A549 (cell line): Measurements from ENCODE around the gene IHH. TPM values are rescaled to one million over a fixed set of nuclear protein-coding genes. Genes with fewer than 3 reads are reported as not detected.

ENCODE experiments used
- ATAC-seq, 2 experiments: fragments of 200-7000 bp in 1 of 2; fragments of >200 bp in 1 of 2; cut with Nextera tagmentation in 1 of 2; cut with Tn5 transposase in 1 of 2; 3 replicates each; pipeline versions ENCODE4 v1.8.0 to v1.9.1; 2018 to 2020; ENCODE audit warnings: mild to moderate bottlenecking in 1 of 2, moderate library complexity in 1 of 2
- CTCF ChIA-PET: fragments of 300-600 bp; sonication (Branson Sonifier 250); formaldehyde crosslinking; extraction: SDS; loops from one replicate; lab custom pipeline; 2021; ENCODE audit warnings: antibody characterized with exemption, inconsistent platforms; lab: Yijun Ruan, JAX
- POLR2A ChIA-PET: fragments of 350-600 bp; formaldehyde crosslinking; extraction: SDS; loops from one replicate; lab custom pipeline; 2021; ENCODE audit warnings: antibody characterized with exemption, inconsistent platforms; lab: Yijun Ruan, JAX
- DNase-seq, 2 experiments: peaks; one replicate each; pipeline versions ENCODE4 v3.0.0 to v3.0.0-alpha.2; 2011 to 2016; ENCODE audit warnings: low read depth in 1 of 2, low spot score in 1 of 2
- FAIRE-seq: peaks from 2 replicates; lab custom pipeline; 2011; peaks lifted over from hg19 to GRCh38; lab: Jason Lieb, UNC
- H3K27ac ChIP-seq, 2 experiments: fragments of >200 bp; sonication (Bioruptor Twin); formaldehyde crosslinking; 3 replicates each; pipeline ENCODE4 v1.5.1; 2016 to 2017
- H3K4me1 ChIP-seq: fragments of >200 bp; sonication (Bioruptor Twin); formaldehyde crosslinking; 3 replicates; pipeline ENCODE4 v1.6.1; 2016
- H3K4me2 ChIP-seq: fragments of >200 bp; sonication (Bioruptor Twin); formaldehyde crosslinking; 3 replicates; pipeline ENCODE4 v1.6.1; 2016
- H3K4me3 ChIP-seq: fragments of >200 bp; sonication (Bioruptor Twin); formaldehyde crosslinking; 3 replicates; pipeline ENCODE4 v1.5.1; 2016
- H3K9me3 ChIP-seq: fragments of >200 bp; sonication (Bioruptor Twin); formaldehyde crosslinking; 3 replicates; pipeline ENCODE4 v1.6.1; 2016
- ATOH8 ChIP-seq: fragments of 250-450 bp; sonication (Bioruptor Pico); IDR thresholded peaks from 2 replicates; pipeline ENCODE4 v1.5.0; 2020; ENCODE audit warnings: low read depth, mild to moderate bottlenecking, moderate library complexity
- BCL3 ChIP-seq: fragments of >200 bp; sonication (Bioruptor Twin); formaldehyde crosslinking; IDR thresholded peaks from 3 replicates; pipeline ENCODE4 v1.6.1; 2016
- CTCF ChIP-seq: fragments of >200 bp; sonication (Bioruptor Twin); formaldehyde crosslinking; IDR thresholded peaks from 3 replicates; pipeline ENCODE4 v1.5.1; 2016
- EHF ChIP-seq: fragments of 250-450 bp; sonication (Bioruptor Pico); IDR thresholded peaks from 2 replicates; pipeline ENCODE4 v1.5.0; 2020; ENCODE audit warnings: mild to moderate bottlenecking
- EHMT2 ChIP-seq: fragments of 200-600 bp; sonication (generic); IDR thresholded peaks from 2 replicates; pipeline ENCODE4 v1.6.1; 2016; ENCODE audit warnings: antibody characterized with exemption, low read depth, mild to moderate bottlenecking, moderate library complexity
- EP300 ChIP-seq, 2 experiments: fragments of >200 bp; sonication (Bioruptor Twin); formaldehyde crosslinking; IDR thresholded peaks; 2 replicates in 1 of 2; 3 replicates in 1 of 2; pipeline ENCODE4 v1.6.1; 2016 to 2017
- FOSB ChIP-seq: fragments of 250-450 bp; sonication (Bioruptor Pico); IDR thresholded peaks from 2 replicates; pipeline ENCODE4 v1.5.0; 2020; ENCODE audit warnings: mild to moderate bottlenecking, moderate library complexity
- FOSL2 ChIP-seq, 2 experiments: fragments of 450-650 bp in 1 of 2; fragments of >200 bp in 1 of 2; sonication (Bioruptor Twin) in 1 of 2; formaldehyde crosslinking; IDR thresholded peaks; 2 replicates each; pipeline versions ENCODE4 v1.5.0 to v1.6.1; 2016 to 2020; ENCODE audit warnings: mild to moderate bottlenecking in 1 of 2, moderate library complexity in 1 of 2
- HEYL ChIP-seq: fragments of 250-450 bp; sonication (Bioruptor Pico); IDR thresholded peaks from 2 replicates; pipeline ENCODE4 v1.8.0; 2021; ENCODE audit warnings: mild to moderate bottlenecking, moderate library complexity
- HOXA7 ChIP-seq: fragments of 250-450 bp; sonication (Bioruptor Pico); IDR thresholded peaks from 2 replicates; pipeline ENCODE4 v1.5.0; 2020; ENCODE audit warnings: mild to moderate bottlenecking, moderate library complexity
- HOXB13 ChIP-seq: fragments of 250-450 bp; sonication (Bioruptor Pico); IDR thresholded peaks from 2 replicates; pipeline ENCODE4 v1.5.0; 2020; ENCODE audit warnings: low read depth, mild to moderate bottlenecking, moderate library complexity
- JUN ChIP-seq, 2 experiments: fragments of >200 bp; sonication (Bioruptor Twin); formaldehyde crosslinking; IDR thresholded peaks; 2 replicates in 1 of 2; 3 replicates in 1 of 2; pipeline ENCODE4 v1.6.1; 2016 to 2017
- MAZ ChIP-seq: fragments of 150-350 bp; IDR thresholded peaks from 2 replicates; pipeline ENCODE4 v1.6.1; 2014; ENCODE audit warnings: antibody characterized with exemption, low read depth, low read length, borderline replicate concordance
- NFE2L2 ChIP-seq: fragments of 150-350 bp; conservative IDR thresholded peaks from 2 replicates; pipeline ENCODE4 v1.6.1; 2014; ENCODE audit warnings: low read length
- PHF8 ChIP-seq: fragments of 200-600 bp; sonication (generic); IDR thresholded peaks from 2 replicates; pipeline ENCODE4 v1.6.1; 2016; ENCODE audit warnings: low read depth, mild to moderate bottlenecking, antibody characterized with exemption, moderate library complexity, borderline replicate concordance
- RARB ChIP-seq: fragments of 250-450 bp; sonication (Bioruptor Pico); IDR thresholded peaks from 2 replicates; pipeline ENCODE4 v1.8.0; 2021; ENCODE audit warnings: mild to moderate bottlenecking, moderate library complexity
- REST ChIP-seq: fragments of 200-600 bp; sonication (generic); IDR thresholded peaks from 2 replicates; pipeline ENCODE4 v1.6.1; 2016; ENCODE audit warnings: antibody characterized with exemption, mild to moderate bottlenecking, moderate library complexity
- SMC3 ChIP-seq: fragments of >200 bp; sonication (Bioruptor Twin); formaldehyde crosslinking; IDR thresholded peaks from 3 replicates; pipeline ENCODE4 v1.6.1; 2018; ENCODE audit warnings: inconsistent platforms
- USF2 ChIP-seq: fragments of 450-650 bp; IDR thresholded peaks from 2 replicates; pipeline ENCODE4 v1.6.1; 2014; ENCODE audit warnings: antibody characterized with exemption
- ZC3H11A ChIP-seq: fragments of 450-650 bp; IDR thresholded peaks from 2 replicates; pipeline ENCODE4 v1.6.1; 2014; ENCODE audit warnings: antibody characterized with exemption, mild to moderate bottlenecking
- ZFP36 ChIP-seq: fragments of 450-650 bp; IDR thresholded peaks from 2 replicates; pipeline ENCODE4 v1.6.1; 2014; ENCODE audit warnings: borderline replicate concordance; ENCODE audit not compliant: partially characterized antibody
- WGBS: methylation state at CpG from one replicate; pipeline ENCODE4 v1.1.6; 2017; ENCODE audit errors: missing lambda C conversion rate; 5-methylcytosine and 5-hydroxymethylcytosine counted together
- polyA plus RNA-seq, 4 experiments: library from polyadenylated mRNA; depleted of rRNA in 3 of 4; stranded (reverse); fragments of >200 nt; fragmentation: RNase III in 1 of 4; extraction: RNeasy Plus Mini Kit Qiagen cat#74134 plus additional on column Dnase treatment in 1 of 4; gene quantifications; 2 replicates in 3 of 4; 3 replicates in 1 of 4; pipeline ENCODE4 v1.2.3, GENCODE V29; 2011 to 2017
- TF ChIP-seq, protein P1 (sequence below): IDR thresholded peaks from 2 replicates; pipeline ENCODE4 v1.6.1; 2012
- TF ChIP-seq, protein P2 (sequence below): IDR thresholded peaks from 2 replicates; pipeline ENCODE4 v1.6.1; 2012

Gene IHH
- polyA plus RNA-seq, 2 of the 4 experiments (the other 2 are of a cell fraction), result 0.13 TPM; not detected in 1

DNA sequence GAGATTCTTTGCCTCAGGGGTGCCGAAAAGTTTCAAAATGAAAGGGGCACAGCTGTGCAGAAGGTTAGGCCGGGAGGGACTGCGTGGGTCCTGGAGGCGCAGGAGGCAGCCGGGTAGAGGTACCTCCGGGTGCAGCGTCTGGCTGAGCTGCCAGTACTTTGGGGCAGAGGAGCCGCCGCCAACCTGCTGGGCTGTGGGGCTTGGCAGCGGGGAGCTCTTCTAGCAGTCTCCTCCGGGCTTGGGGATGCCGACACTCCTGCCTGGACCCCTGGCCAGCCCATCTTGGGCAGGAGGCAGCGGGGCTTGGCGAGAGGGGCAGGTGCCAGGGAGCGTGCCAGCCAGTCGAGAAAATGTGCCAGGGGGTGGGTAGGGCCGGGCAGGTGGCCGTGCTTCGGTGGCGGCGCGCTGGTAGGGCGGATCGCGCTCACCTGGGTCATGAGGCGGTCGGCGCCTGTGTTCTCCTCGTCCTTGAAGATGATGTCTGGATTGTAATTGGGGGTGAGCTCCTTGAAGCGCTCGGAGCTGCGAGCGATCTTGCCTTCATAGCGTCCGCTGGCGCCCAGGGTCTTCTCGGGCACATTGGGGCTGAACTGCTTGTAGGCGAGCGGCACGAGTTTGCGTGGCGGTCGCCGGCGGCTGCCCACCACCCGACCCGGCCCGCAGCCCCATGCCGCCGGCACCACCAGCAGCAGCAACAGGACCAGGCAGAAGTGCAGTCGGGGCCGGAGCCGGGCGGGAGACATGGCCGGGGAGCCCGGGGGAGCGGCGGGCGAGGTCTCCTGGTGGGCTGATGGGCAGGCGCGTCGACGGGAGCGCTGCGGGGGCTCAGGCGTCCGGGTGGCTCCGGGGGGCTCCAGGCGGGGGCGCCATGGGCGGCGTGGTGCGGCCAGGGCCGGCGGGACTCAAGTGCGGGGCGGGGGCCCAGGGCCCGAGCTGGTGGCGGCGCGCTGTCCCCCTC, 717 bp downstream of the IHH start (continued):
- TF ChIP-seq REST (no peak), SMC3 (no peak), HEYL (no peak), MAZ (no peak), ZC3H11A (no peak), JUN (IDR thresholded peaks at IDR 0.05) (no peak), CTCF (no peak), BCL3 (no peak)

DNA sequence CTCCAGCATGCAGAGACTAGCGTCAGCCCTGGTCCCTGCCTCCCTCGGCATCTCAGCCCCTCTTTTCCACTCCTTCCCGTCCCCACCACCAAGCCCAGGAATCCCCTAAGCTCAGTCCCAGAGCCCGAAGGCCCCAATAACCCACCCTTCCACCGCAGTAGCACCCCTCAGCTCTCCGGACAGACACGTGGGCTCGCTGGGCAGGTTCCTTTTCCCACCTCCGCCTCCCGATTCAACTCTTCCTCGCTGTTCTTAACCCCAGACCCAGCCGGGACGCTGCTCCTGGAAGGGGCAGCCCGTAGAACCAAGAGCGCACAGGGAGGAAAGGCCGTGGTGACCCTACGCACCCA, 1.4 kb downstream of the IHH start:
- CTCF ChIA-PET, result interaction anchor here (0.9 to 12.2 kb wide), 22 partner anchors 12 to 491 kb away, joined by 3 to 332 read pairs (median 8); partner anchors contain the start of genes CNPPD1, CRYBA2 and NHEJ1
- no peak for FAIRE-seq
- POLR2A ChIA-PET, result interaction anchor here (0.6 to 1.0 kb wide), 2 partner anchors 45 to 170 kb away, joined by 3 read pairs; partner anchors contain the start of genes ANKZF1 and ATG9A
- TF ChIP-seq HOXA7 (CRISPR knock-in tag), result no peak
- no peak for TF ChIP-seq EHMT2
- TF ChIP-seq USF2, result no peak
- no peak for TF ChIP-seq EP300 (IDR thresholded peaks at IDR 0.05)
- TF ChIP-seq ATOH8 (CRISPR knock-in tag), result no peak
- TF ChIP-seq, protein P1, sequence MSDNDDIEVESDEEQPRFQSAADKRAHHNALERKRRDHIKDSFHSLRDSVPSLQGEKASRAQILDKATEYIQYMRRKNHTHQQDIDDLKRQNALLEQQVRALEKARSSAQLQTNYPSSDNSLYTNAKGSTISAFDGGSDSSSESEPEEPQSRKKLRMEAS, result no peak
- no peak for TF ChIP-seq FOSL2 (IDR thresholded peaks at IDR 0.05)
- TF ChIP-seq FOSL2 (CRISPR knock-in tag; IDR thresholded peaks at IDR 0.05), result no peak
- TF ChIP-seq EHF (CRISPR knock-in tag), result no peak
- no peak for TF ChIP-seq NFE2L2
- TF ChIP-seq PHF8, result no peak
- TF ChIP-seq, protein P2, sequence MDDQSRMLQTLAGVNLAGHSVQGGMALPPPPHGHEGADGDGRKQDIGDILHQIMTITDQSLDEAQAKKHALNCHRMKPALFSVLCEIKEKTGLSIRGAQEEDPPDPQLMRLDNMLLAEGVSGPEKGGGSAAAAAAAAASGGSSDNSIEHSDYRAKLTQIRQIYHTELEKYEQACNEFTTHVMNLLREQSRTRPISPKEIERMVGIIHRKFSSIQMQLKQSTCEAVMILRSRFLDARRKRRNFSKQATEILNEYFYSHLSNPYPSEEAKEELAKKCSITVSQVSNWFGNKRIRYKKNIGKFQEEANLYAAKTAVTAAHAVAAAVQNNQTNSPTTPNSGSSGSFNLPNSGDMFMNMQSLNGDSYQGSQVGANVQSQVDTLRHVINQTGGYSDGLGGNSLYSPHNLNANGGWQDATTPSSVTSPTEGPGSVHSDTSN, result no peak
- TF ChIP-seq HOXB13 (CRISPR knock-in tag), result no peak
- TF ChIP-seq FOSB (CRISPR knock-in tag), result no peak
- no peak for TF ChIP-seq RARB (CRISPR knock-in tag)
- TF ChIP-seq JUN (IDR thresholded peaks at IDR 0.05), result no peak
- TF ChIP-seq ZFP36, result no peak
- peak overlapping the region; percentile 97 for H3K4me2 ChIP-seq
- H3K4me3 ChIP-seq, result peak overlapping the region; percentile 53
- WGBS, result 14% methylated on average over 14 of the region's 17 CpGs
- ATAC-seq, result peak; percentile 1 to 35; a peak in 3 of 6 replicates
- DNase-seq, result no peak
- peaks cover 26% of the 10 kb centered on the region for H3K4me1 ChIP-seq
- H3K27ac ChIP-seq, result no peak overlapping the region
- H3K9me3 ChIP-seq, result no peaks in the 10 kb centered on the region
